ENCODE measurements around the gene SEPTIN5. TPM values are rescaled to one million over a fixed set of nuclear protein-coding genes. Genes with fewer than 3 reads are reported as not detected.

The SEPTIN5 gene
- total RNA-seq, 1 donor from 2014 or later, result 7.3 TPM

DNA sequence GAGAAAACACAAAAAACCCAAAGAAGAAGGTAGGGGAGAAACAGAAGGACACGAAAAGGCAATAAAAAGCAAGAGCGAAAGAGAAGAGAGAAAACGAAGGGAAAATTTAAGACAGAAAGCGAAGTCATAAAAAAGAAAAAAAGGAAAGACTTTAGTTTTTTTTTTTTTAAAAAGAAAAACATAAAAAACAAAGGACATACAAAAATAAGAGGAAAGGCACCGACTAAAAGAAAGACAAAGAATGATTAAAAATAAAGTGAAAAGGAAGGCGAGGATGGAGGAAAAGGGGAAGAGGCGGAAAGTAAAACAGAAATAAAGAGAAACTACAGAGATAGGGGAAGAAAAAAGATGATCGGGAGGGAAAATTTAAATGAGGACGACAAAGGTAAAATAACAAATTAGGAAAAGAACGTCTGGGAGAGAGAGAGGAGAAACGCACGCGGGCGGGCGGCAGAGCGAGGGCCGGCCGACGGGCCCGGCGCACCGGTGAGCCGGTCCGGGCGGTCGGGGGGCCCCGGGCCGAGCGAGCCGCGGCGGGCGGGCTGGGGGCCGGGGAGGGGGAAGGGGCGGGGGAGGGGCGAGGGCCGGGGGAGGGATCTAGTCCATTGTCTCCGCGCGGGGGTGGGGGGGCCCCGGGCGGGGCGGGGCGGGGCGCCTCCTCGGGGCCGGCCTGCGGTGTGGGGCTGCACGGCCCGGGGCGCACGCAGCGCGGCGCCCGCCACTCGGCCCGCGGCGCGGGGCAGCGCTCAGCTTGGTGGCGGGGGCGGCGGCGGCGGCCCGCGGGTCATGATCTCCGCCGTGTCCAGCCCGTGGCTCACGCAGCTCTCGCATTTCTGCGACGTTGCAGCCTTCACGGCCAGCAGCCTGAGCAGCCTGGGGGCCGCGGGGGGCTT is 46.0 kb downstream of the SEPTIN5 start, which contains the start of gene TBX1:
Gene TBX1, plus strand, starts transcription at position 721 of the 893 bp plus-strand sequence. Its CDS starts 66 bp downstream, at position 787.
- Histone ChIP-seq H3K4me3 (ENCODE audit: insufficient read depth, low read depth, low read length) (no peak within 1 kb of the TSS), H3K4me2 (ENCODE audit: low read length) (peak within 1 kb of the TSS; percentile 66), H2AFZ (ENCODE audit: low read depth, low read length) (no peak within 1 kb of the TSS), H3K27ac (ENCODE audit: low read depth, low read length) (no peak within 1 kb of the TSS), H3K27me3 (ENCODE audit: insufficient read depth, low read length) (peaks cover 84% of the 10 kb centered on the region), H4K20me1 (ENCODE audit: insufficient read depth, low read length) (peaks cover 33% of the 10 kb centered on the region), H3K79me2 (ENCODE audit: insufficient read depth, low read length) (no peaks in the 10 kb centered on the region), H3K9ac (ENCODE audit: low read length) (no peak within 1 kb of the TSS), H3K36me3 (ENCODE audit: insufficient read depth, low read length) (no peaks in the 10 kb centered on the region), H3K9me3 (ENCODE audit: insufficient read depth, low read depth, low read length) (peaks cover 3% of the 10 kb centered on the region), H3K4me1 (ENCODE audit: insufficient read depth, low read length) (peaks cover 6% of the 10 kb centered on the region)
- peaks cover 56% of the 10 kb centered on the region for H3K27me3 Mint-ChIP-seq (ENCODE audit: low read depth, unreplicated experiment)
- no peak for DNase-seq (ENCODE audit: low read depth)
- H3K9me3 Mint-ChIP-seq (ENCODE audit: unreplicated experiment), result peaks cover 18% of the 10 kb centered on the region
- FAIRE-seq, result no peak
- H3K27ac Mint-ChIP-seq (ENCODE audit: unreplicated experiment), result peak within 1 kb of the TSS; percentile 91
- peaks cover 5% of the 10 kb centered on the region for H3K36me3 Mint-ChIP-seq (ENCODE audit: low read depth, unreplicated experiment)
- H3K4me1 Mint-ChIP-seq (ENCODE audit: low read depth, unreplicated experiment), result peaks cover 5% of the 10 kb centered on the region
- TF ChIP-seq EZH2 (IDR thresholded peaks at IDR 0.05; ENCODE audit: insufficient read depth, low read length), result no peak
- peak within 1 kb of the TSS; percentile 78 for H3K4me3 Mint-ChIP-seq (ENCODE audit: unreplicated experiment)

DNA sequence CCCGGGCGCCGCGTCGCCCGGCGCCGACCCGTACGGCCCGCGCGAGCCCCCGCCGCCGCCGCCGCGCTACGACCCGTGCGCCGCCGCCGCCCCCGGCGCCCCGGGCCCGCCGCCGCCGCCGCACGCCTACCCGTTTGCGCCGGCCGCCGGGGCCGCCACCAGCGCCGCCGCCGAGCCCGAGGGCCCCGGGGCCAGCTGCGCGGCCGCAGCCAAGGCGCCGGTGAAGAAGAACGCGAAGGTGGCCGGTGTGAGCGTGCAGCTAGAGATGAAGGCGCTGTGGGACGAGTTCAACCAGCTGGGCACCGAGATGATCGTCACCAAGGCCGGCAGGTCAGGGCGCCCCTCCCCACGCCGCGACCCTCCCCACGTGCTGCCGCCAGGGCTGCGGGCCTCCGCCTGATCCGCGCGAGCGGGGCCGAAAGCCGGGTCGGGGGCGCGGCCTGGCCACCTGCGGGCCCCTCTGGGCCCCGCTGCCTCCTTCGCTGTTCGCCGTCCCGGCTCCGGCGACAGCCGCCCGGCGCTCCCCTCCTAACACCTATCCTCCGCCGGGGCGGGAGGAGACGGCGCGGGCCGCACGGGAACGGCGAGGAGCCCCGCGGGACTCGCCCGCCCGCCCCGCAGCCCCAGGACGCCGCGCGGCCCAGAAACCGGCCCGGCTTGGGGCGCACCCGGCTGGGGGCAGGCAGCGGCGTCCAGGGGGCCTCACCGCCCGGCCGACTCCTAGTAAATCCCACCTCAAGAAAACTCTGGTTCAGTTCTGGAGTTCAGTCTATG is 46.8 kb downstream of the SEPTIN5 start:
- Histone ChIP-seq H2AFZ (ENCODE audit: low read depth, low read length) (no peak overlapping the region), H3K27me3 (ENCODE audit: insufficient read depth, low read length) (peaks cover 80% of the 10 kb centered on the region), H3K4me3 (ENCODE audit: insufficient read depth, low read depth, low read length) (no peak overlapping the region), H3K79me2 (ENCODE audit: insufficient read depth, low read length) (no peaks in the 10 kb centered on the region), H3K36me3 (ENCODE audit: insufficient read depth, low read length) (no peaks in the 10 kb centered on the region), H4K20me1 (ENCODE audit: insufficient read depth, low read length) (peaks cover 34% of the 10 kb centered on the region), H3K9me3 (ENCODE audit: insufficient read depth, low read depth, low read length) (peaks cover 3% of the 10 kb centered on the region), H3K4me2 (ENCODE audit: low read length) (peak overlapping the region; percentile 26), H3K9ac (ENCODE audit: low read length) (no peak overlapping the region), H3K4me1 (ENCODE audit: insufficient read depth, low read length) (peaks cover 6% of the 10 kb centered on the region), H3K27ac (ENCODE audit: low read depth, low read length) (no peak overlapping the region)
- peaks cover 5% of the 10 kb centered on the region for H3K36me3 Mint-ChIP-seq (ENCODE audit: low read depth, unreplicated experiment)
- no peak for FAIRE-seq
- H3K9me3 Mint-ChIP-seq (ENCODE audit: unreplicated experiment), result peaks cover 18% of the 10 kb centered on the region
- peaks cover 5% of the 10 kb centered on the region for H3K4me1 Mint-ChIP-seq (ENCODE audit: low read depth, unreplicated experiment)
- H3K4me3 Mint-ChIP-seq (ENCODE audit: unreplicated experiment), result peak overlapping the region; percentile 40
- peak overlapping the region; percentile 29 for H3K27ac Mint-ChIP-seq (ENCODE audit: unreplicated experiment)
- H3K27me3 Mint-ChIP-seq (ENCODE audit: low read depth, unreplicated experiment), result peaks cover 51% of the 10 kb centered on the region
- DNase-seq (ENCODE audit: low read depth), result no peak
- TF ChIP-seq, protein P1, sequence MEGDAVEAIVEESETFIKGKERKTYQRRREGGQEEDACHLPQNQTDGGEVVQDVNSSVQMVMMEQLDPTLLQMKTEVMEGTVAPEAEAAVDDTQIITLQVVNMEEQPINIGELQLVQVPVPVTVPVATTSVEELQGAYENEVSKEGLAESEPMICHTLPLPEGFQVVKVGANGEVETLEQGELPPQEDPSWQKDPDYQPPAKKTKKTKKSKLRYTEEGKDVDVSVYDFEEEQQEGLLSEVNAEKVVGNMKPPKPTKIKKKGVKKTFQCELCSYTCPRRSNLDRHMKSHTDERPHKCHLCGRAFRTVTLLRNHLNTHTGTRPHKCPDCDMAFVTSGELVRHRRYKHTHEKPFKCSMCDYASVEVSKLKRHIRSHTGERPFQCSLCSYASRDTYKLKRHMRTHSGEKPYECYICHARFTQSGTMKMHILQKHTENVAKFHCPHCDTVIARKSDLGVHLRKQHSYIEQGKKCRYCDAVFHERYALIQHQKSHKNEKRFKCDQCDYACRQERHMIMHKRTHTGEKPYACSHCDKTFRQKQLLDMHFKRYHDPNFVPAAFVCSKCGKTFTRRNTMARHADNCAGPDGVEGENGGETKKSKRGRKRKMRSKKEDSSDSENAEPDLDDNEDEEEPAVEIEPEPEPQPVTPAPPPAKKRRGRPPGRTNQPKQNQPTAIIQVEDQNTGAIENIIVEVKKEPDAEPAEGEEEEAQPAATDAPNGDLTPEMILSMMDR (IDR thresholded peaks at IDR 0.05; ENCODE audit: insufficient read depth, low read depth, low read length), result no peak
- TF ChIP-seq EZH2 (IDR thresholded peaks at IDR 0.05; ENCODE audit: insufficient read depth, low read length), result peak; percentile 94

All from astrocyte (in vitro differentiated cells and primary cell).